NCI-H187 (cell line): ENCODE measurements around the gene STXBP4.

Source experiments
- DNase-seq, 2 experiments: peaks; one replicate each; lab custom pipeline; 2025; lab: John Stamatoyannopoulos, UW

Gene STXBP4

DNA sequence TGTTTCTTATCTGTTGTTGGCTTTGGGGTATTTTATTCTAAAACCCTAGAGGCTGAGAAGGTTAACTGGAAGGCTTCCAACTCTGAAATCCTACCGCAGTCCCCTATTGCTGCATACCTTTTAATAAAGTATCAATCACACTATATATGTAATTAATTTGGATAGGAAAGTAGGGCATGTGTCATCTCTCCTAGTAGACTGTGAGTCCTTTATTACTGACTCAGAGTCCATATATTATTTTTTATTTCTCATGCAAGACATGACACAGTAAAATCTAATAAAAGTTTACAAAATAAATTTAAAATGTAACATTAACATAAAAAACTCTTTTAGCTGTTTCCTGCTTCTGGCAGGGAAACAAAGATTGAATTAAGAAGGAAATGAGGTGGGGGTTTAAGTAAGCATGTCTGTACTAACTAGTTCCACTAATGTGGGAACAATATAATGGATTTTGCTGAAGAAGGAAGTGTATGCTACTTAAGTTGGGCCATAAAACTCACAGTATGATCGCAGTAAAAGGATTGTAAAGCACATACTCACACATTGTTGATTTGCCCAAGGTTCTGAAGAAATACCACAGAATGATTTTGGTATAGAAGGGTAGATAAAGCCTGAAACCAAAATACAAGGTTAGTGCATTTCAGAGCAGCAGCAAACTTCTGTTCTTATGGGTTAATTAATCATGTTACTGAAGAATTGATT is 198.6 kb downstream of the STXBP4 start:
- no peak for DNase-seq

DNA sequence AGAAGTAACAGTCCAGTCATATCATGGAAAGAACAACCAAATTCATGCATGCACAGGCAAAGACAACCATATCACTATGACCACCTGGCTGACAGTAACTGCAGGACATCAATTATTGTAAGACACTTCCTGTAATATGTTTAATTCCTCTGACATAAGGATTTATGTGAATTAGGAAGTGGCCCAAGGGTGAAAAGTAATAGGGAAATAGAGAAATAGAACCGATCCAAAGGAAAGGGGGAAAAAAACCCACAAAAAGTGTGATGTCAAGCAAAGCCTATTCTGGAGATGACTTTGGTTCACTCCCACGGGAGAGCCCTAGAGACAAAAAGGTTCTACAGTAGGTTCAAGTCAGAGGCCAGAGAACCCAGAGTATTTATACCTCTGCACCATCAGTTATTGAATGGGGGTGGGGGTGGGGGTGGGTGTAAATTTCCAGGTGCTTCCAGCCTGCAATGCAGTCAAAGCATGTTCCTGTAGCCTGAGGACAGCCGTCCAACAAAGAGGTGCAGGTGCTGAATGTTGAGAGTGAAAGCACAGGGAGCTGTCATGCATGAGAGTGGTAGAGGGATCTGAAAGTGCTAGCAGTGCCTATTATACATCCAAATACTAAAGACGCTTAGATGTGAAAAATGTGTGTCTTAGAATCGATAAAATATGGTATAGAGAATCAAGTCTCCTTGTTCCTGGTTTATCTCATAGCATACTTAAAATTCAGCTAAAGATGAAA is 200.6 kb downstream of the STXBP4 start:
- DNase-seq = no peak

DNA sequence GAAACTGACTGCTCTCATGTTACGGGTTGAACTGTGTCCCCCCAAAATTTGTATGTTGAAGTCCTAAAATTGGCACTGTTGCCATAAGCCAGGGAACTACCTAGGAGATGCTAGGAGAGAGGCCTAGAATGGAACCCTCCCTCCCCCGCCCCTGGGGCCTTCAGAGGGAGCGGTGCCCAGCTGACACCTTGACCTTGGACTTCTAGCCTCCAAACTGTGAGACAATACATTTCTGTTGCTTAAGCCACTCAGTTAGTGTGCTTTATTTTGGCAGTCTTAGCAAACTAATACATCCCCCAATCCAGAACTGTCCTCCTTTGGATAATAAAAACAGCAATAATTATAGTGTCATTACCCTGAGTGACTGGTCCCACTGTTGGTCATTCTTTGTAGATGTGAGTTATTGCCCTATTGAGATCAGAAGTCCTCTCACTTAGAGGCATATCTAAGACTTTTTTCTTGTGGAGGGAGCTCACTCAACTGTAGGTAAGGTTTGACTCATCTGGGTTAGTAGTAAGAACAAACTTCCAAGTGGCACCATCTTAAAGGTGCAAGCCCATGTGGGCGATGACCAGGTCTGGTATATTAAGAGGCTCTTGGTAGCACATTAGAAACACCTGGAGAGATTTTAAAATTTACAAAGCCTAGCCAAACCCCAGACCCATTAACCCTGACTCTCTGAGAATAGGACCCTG is 203.2 kb downstream of the STXBP4 start:
- DNase-seq = no peak

DNA sequence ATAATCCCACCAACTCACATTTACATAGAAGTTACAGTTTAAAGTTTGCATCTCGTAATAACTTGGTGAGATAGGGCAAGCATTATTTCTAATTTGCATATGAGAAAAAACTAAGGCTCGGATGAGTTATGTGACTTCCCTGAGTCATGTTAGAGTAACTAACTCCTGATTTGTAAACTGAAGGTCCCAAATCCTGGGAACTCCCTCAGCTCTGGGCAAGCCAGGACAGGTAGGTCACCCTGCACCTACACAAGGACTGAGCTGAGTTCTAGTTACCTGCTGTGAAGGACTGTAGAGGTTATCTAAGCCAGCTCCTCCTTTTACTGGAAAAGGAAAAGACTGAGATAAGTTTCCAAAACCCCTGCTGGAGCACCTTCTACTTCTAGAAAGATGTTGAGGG is 204.0 kb downstream of the STXBP4 start:
- no peak for DNase-seq

DNA sequence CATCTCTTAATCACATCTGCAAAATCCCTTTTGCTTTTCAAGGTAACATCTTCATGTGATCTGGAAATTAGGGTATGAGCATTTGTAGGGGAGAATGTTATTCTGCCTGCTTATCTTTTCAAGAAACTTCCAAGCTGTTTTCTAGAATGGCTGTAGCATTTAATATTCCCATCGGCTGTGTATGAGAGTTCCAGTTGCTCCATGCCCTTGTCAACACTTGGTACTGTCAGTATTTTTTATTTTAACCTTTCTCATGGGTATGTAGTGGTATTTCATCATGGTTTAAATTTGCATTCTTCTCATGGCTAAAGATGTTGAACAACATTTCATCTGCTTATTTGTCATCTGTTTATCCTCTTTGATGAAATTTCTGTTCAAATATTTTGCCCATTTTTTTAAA is 205.6 kb downstream of the STXBP4 start:
- no peak for DNase-seq

DNA sequence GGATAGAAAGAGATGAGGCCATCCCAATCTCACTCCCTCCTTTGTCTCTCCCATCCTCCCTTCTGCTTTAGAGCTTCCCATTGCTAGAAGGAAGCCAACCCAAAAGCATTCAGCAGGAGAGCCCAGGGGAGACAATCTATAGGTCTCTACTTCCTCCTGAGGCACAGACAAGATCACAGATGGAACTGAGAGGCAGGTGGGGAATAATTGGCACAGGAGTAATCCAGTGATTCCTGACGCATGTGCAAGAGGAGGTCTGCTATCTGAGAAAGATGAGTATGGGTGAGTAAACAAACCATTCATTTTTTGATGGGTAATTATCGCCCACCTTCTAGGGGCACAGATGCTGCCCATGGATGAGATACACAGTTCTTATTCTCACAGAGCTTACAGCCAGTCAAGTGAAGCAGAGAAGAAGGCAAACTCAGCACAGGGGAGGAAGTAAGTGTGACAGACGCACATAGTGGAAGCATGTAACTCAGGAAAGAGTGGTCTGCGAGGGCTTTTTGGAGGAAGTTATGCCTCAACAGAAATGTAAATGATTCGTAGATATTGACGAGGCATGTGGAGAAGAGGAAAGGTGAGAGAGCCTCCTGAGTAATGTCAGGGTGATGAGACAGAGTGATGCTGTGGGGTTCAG is 207.3 kb downstream of the STXBP4 start:
- DNase-seq = no peak

DNA sequence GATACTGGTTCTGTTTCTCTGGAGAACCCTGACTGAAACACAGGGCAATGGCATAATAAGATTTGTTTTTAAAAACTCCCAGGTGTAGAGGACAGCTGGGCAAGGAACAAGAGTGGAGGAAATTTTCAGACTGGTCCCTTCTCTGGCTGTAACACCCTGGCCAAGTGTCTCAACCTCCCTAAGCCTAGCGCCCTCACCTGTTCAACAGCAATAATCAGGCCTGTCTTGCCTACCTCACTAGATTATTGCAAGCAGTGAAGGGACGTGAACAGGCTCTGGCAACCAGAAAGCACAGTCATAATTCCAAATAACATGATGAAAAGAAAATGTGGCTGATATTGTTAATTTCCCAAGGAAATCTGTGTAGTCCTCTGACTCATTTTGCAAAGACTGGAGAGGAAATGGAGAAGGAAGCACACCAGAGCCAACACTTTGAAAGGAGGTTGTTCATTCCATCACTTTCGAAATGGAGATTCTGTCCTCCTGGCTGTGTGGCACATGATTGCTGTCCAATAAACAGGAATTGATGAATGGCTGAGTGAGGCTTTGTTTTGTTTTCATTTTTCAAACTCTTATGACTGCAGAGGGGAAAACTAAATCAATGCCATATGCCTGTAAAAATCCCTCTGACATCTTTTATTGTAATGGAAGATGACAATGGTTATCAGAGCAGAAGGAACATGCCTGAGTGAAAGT is 208.7 kb downstream of the STXBP4 start:
- DNase-seq = no peak

DNA sequence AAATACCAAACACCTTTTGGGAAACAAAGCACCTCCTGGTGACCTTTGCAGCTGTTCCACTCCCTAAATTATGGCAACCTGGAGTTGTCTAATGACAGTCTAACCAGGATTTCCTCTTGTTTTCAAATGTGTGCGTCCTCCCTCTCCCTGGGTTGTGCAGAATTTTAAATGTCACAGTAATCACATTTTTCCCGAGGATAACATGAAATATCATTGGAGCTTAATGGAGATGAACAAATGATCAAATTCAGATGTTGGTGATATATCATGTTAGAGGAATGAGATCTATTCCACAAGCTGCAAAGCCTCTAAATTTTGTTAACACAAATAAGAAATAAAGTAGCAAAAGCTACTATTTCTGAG is 209.3 kb downstream of the STXBP4 start:
- DNase-seq = no peak

DNA sequence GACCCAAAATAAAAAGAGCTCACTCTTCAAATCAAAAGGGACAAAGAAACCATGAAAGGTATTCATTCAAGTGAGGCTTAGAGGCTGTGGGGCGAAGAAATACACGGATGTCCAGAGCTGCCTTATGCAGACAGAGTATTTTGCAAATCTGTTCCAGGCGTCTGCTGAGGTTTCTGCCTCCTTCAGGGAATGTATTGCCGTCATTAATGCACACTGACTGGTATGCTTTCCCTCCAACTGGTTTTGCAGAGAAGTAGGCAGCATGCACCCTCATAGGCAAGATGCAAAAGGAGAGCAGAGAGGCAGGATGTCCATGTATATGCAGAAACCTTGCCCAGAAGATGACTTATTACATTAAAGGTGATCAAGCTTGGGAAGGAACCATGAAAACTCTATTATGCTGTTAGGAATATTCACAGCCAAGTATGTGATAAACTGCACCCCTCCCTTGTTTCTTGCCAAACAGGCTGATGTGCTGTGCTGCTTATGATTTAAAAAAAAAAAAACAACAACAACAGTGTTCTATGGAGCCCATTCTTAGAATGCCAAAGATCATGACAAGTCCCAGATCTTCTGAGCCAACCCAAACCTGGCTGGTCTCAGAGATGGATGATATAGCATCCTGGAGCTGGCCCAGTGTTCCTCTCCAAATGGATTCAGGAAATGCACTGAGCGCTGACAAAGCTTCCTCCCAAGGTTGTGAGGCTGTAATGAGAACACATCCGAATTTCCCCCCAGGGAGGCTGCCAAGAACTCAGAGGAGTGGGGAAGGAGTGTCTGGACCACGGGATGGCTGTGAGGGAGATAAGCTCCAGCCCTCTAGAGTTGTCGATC is 218.6 kb downstream of the STXBP4 start:
- DNase-seq = no peak

DNA sequence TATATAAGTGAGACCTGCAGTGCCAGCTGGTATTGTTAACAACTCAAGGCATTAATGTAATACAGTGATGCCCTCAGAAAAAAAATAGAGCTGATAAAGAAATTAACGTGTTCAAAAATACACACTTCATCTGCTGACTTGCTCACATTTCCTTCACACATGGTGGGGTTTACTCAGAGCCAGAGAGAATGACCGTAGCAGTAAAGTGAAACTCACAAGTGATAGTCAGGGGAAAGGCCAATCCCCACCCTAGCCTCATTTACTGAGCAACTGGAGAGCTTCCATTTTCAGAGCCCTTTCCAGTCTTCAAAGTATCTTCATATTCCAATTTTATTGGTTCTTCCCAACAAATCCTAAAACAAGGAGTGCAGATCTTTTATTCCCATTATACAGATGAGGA is 222.2 kb downstream of the STXBP4 start:
- no peak for DNase-seq

DNA sequence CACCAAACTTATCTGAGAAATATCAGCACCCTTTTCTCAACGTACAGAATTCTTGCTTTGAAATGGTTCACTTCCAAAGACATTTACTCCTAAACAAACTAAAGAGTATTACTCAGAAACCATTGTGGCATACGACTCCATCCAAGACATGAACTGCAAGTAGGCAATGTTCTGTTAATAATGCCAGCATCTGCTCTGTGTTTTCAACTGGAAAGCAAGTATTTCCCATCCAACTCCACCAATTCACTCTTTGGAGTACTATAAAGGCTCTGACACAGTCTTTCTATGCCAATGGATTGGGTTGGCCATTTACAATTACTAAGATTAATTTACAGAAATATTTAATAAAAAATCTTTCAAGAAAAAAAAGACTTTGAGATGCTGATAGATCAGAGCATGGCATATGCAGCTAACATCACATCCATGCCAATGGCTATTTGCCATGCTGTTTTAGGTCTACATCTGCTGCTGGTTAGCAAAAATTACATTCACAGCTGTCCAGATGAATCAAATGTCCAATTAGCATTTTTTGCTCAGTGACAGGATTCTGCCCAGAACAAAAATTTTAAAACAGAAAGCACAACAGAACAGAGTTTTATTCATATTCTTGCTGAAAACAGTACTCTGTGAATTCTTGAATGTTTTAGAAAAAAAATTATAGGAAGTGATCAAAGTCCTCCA is 230.3 kb downstream of the STXBP4 start:
- DNase-seq = no peak

DNA sequence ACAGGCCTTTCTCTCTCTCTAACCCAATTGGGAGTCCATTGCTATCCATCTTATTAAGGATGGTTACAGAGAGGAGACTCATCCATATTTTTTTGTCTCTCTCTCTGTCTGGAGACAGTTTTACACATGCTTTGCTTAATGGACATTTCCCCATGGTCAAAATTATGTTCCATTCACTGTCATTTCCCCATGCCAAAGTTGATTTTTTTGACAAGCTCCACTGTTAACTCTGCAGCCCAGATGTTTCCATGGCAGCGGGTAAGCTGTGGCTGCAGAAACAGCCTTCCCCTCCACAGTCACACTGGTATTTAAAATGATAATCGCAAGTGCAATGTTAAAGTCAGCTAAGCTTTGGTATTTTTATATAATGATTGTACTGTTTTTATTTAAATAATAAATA is 232.3 kb downstream of the STXBP4 start:
- no peak for DNase-seq

DNA sequence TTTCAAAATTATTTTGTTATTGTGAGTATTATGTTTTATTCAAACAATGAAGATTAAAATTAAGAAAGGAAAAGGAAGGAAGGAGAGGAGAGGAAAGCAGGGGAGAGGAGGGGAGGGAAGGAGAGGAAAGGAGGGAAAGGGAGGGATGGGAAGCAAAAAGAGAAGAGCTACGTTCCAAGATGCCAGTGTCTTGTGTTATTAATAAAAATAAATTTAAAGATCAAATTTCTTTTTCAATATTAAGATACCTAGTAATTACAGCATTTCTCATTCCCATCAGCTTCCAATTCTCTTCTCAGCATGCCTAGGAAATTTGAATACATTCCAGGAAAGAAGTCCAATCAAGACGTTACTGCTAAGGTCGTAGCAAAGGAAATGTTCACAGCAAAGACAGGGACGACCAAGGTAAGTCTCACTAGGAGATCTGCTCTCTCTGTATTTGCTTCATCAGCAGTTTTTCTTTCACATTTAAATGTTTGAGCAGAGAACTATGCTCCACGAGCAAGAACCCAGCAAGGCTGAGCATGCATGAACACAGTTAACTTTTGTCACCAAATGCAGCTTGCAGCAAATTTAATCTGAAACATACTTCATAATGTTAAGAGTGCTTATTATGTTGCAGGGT is 232.9 kb downstream of the STXBP4 start:
- DNase-seq = no peak

DNA sequence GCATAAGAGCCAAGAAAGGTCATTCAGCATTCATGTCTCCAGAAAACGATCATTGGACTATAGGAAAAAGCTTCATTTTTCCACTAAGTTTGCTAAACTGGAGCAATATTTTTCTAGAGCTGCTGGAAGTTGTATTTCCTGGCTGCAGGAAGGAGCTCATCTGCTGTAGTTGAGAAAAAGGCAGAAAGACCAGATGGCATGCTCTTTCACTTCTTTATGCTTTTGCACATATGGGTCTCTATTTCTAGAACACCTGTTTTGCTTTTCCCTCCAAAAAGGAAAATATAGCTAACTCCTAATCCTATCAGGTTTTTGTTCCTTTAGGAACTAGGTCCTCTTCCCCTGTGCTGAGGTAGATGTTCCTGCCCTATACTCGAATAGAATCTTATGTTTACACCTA is 234.3 kb downstream of the STXBP4 start:
- DNase-seq = no peak

DNA sequence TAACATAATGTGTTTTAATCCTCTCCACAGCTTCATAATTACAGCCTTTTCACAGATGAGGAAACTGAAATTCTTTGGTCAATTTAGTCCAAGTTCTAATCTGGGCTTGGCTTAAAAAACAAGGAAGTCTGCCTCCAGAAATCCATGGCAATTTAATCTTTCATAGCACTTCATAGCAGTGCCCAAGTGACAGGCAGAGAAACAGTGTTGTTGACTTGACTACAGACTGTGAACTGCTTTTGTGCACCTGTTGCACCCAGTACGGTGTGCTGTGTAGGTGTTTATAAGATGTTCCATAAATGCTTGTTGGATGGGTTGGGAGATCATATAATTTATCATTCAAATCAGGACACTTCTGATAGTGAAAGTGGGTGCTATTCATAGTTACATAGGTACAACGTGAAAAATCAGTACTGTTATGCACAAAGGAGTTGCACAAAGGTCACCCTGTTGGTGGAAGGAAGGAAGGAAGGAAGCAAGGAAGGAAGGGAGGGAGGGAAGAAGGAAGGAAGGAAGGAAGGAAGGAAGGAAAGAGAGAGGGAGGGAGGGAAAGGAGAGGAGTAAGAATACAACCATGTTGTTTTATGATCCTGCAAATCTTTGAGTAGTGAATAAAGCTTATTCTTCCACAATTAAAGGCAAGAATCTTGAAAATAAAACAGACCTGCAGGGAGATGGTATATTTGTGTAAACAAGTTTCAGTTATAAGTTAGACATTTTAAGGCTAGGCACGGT is 239.7 kb downstream of the STXBP4 start:
- DNase-seq = no peak

DNA sequence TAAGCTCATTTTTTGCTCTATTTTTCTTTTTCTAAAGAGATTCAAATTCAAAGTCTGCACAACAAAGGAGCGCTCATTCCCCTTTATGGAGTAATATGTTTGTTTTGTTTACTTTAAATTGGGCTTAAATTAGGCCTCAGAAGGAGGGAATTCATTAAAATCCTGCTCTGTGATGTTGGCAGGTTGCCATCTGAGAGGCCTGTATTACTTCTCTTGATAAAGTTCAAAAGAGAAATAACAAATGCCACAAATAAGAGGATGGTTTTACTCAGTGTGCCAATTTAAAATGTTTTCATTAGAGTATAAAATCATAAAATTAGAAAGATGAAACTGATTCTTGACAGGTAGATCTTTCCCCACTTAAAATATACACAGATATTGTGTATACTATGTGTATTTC is 241.7 kb downstream of the STXBP4 start:
- DNase-seq = no peak

DNA sequence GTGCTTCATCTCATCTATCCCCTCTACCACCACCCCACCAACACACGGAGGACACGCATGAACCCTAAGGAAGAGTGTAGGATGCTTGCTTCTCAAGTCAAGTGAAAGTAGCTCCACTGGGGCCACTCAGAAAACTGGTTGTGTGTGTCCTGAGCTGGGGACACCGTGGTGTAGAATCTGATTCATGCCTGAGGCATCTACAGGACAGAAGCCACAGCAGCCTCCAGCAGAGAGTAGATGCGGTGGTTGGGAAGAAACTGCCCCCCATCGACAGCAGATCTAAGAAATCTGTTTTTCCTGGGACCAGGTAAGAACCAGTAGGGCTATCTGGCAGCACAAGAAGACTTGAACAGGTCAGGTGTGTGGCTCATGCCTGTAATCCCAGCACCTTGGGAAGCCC is 244.3 kb downstream of the STXBP4 start:
- no peak for DNase-seq

DNA sequence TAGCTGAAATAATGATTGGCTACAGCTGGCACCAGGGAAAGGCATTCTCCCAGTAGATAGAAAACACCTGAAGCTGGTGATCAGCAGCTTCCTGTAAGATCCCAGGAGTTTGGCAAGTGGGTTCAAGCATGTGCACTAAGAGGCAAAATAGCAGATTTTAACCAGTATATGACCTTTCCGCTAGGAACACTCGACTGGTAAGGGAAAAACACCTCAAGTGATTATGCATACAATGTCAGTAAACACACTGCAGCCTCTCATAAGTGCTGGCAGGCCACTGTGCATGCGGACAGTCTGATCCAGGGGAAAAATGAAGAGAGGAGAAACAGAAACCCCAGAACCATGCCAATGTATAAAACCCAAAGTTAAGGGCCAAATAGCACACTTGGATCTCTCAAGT is 247.1 kb downstream of the STXBP4 start:
- no peak for DNase-seq

DNA sequence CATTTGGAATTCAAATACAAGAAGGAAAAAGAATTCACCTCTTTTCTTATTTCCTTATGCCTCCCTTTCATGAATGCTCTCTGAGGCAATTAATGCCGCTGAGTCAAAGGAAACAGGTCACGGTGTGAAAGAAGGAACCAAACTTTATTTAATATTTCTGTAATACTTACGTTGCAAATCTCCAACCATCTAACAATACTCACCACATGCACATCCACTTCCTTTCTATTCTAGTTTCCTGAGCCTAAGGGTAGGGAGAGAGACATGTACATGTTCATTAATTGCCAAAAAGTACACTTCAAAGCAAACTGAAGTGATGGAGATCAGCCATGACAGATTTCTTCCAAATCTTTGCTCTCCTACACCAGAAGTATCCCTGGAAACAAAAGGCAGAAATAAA is 248.3 kb downstream of the STXBP4 start:
- DNase-seq = no peak

DNA sequence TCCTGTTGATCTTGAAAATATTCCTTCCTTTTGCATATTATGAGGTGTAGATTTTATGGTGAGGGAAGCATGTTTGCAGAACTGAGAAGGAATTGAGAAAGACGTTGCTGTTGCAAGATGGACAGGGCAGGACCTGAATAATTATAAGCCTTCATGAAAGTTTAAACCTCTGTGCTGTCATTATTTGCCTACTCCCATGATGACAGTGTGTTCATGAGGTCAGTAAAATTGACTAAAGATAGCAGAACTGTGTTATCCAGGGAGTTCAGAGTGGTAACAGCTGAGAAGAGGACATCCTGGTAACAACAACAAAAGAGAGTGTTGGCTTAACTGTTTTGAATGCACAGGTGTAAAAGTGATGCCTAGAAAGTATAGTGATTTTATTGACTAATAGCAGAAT is 250.9 kb downstream of the STXBP4 start:
- no peak for DNase-seq
